ENCODE results near the gene RAE1. TPM values are rescaled to one million over a fixed set of nuclear protein-coding genes. Genes with fewer than 3 reads are reported as not detected.

RAE1 gene
- total and polyA plus RNA-seq, 11 donors: 7.5 to 26.8 (median 15.5) TPM

- no peaks in the 10 kb centered on the region for H3K9me3 ChIP-seq
- intact Hi-C loops (cut with DNase I): no loop called here
- H3K4me3 ChIP-seq: no peak overlapping the region
- 81 to 89% (median 84%) methylated on average over 8 of the region's 8 CpGs for WGBS, 4 donors
- TF ChIP-seq POLR2A (IDR thresholded peaks at IDR 0.05): no peak
- TF ChIP-seq, protein P1, sequence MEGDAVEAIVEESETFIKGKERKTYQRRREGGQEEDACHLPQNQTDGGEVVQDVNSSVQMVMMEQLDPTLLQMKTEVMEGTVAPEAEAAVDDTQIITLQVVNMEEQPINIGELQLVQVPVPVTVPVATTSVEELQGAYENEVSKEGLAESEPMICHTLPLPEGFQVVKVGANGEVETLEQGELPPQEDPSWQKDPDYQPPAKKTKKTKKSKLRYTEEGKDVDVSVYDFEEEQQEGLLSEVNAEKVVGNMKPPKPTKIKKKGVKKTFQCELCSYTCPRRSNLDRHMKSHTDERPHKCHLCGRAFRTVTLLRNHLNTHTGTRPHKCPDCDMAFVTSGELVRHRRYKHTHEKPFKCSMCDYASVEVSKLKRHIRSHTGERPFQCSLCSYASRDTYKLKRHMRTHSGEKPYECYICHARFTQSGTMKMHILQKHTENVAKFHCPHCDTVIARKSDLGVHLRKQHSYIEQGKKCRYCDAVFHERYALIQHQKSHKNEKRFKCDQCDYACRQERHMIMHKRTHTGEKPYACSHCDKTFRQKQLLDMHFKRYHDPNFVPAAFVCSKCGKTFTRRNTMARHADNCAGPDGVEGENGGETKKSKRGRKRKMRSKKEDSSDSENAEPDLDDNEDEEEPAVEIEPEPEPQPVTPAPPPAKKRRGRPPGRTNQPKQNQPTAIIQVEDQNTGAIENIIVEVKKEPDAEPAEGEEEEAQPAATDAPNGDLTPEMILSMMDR (IDR thresholded peaks at IDR 0.05): no peak
- H3K4me1 ChIP-seq: no peaks in the 10 kb centered on the region
- H3K36me3 ChIP-seq: no peaks in the 10 kb centered on the region
- ATAC-seq (no peak), DNase-seq (no peak)
- H3K27me3 ChIP-seq: peaks cover 0 to 35% (median 6%) of the 10 kb centered on the region in 9 donors
- no peak overlapping the region for H3K27ac ChIP-seq
These were observed 33.7 kb upstream of the RAE1 start for GRCh38 chr20:57317316-57317788.

DNA sequence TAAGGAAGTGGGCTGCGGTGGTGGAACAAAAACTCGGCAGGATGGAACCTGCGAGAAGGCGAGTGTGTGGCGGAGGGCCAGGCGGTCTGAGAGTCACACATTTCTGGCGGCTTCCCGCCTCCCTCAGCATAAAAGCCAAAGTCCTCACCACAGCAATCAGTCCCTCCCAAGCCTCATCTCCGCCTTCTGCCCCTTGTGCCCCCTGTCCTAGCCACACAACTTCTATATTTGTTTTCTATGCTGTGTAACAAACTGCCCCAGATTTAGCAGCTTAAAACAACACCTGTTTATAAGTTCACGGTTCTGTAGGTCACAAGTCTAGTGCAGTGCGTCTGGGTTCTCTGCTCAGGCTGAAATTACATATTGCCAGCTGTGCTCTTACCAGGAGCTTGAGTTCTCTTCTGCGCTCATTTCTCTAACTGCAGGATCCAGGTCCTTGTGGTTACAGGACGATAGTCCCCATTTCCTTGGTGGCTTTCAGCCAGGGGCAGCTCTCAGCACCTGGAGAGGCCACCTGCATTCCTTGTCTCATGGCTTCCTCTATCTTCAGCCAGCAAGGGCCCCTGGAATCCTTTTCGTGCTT is 33.2 kb upstream of the RAE1 start:
- no peak for ATAC-seq
- intact Hi-C loops (cut with DNase I): no loop called here
- TF ChIP-seq POLR2A (IDR thresholded peaks at IDR 0.05): no peak
- TF ChIP-seq, protein P1 (IDR thresholded peaks at IDR 0.05): no peak
- Histone ChIP-seq H3K36me3 (no peaks in the 10 kb centered on the region), H3K9me3 (no peaks in the 10 kb centered on the region), H3K27ac (no peak overlapping the region), H3K4me1 (no peaks in the 10 kb centered on the region), H3K4me3 (no peak overlapping the region), H3K27me3 (peaks cover 0 to 30% (median 8%) of the 10 kb centered on the region in 9 donors)
- 73 to 79% (median 74%) methylated on average over 14 of the region's 14 CpGs for WGBS, 4 donors
- no peak for DNase-seq

GRCh38 chr20:57319584-57319983 is 31.5 kb upstream of the RAE1 start:
- intact Hi-C loops (cut with DNase I): no loop called here
- H3K4me3 ChIP-seq: no peak overlapping the region
- DNase-seq (no peak), ATAC-seq (no peak)
- H3K9me3 ChIP-seq: no peaks in the 10 kb centered on the region
- TF ChIP-seq, protein P1 (IDR thresholded peaks at IDR 0.05): no peak
- TF ChIP-seq POLR2A (IDR thresholded peaks at IDR 0.05): no peak
- WGBS, 4 donors: 80 to 92% (median 82%) methylated on average over 4 of the region's 4 CpGs
- no peaks in the 10 kb centered on the region for H3K36me3 ChIP-seq
- peaks cover 0 to 41% (median 12%) of the 10 kb centered on the region in 9 donors for H3K27me3 ChIP-seq
- no peak overlapping the region for H3K27ac ChIP-seq
- H3K4me1 ChIP-seq: no peaks in the 10 kb centered on the region

- ATAC-seq: no peak
- Histone ChIP-seq H3K27ac (no peak overlapping the region), H3K4me1 (no peaks in the 10 kb centered on the region), H3K27me3 (peaks cover 0 to 41% (median 12%) of the 10 kb centered on the region in 9 donors), H3K9me3 (no peaks in the 10 kb centered on the region), H3K4me3 (no peak overlapping the region), H3K36me3 (no peaks in the 10 kb centered on the region)
- 82 to 92% (median 85%) methylated on average over 3 of the region's 3 CpGs for WGBS, 4 donors
- DNase-seq: no peak
- TF ChIP-seq, protein P1 (IDR thresholded peaks at IDR 0.05): no peak
- TF ChIP-seq POLR2A (IDR thresholded peaks at IDR 0.05): no peak
- intact Hi-C loops (cut with DNase I): no loop called here
These were observed 30.7 kb upstream of the RAE1 start for GRCh38 chr20:57320358-57320757.
